Hematopoietic multipotent progenitor cell (in vitro differentiated cells): Measurements from ENCODE around the gene MLEC. TPM values are rescaled to one million over a fixed set of nuclear protein-coding genes. Genes with fewer than 3 reads are reported as not detected.
"Not testable (repeated sequence)": the region's sequence is repeated elsewhere in the genome, so short reads cannot be mapped to it uniquely, and the experiment has no call there.

Experiments used
- DNase-seq, 3 donors: peaks; one replicate each; pipeline ENCODE4 v3.0.0-alpha.2; 2011 to 2015; ENCODE audit warnings: low read depth in 2 of 3, low spot score in 2 of 3
- total RNA-seq: library from RNA; depleted of rRNA; stranded (reverse); fragments of >200 nt; gene quantifications from one replicate; pipeline ENCODE4 v1.2.3, GENCODE V29; 2012

Gene MLEC
- total RNA-seq, 1 donor, result 41.2 TPM

- no peak for DNase-seq
Observed at GRCh38 chr12:120661432-120661831, 25.5 kb upstream of the MLEC start.

DNA sequence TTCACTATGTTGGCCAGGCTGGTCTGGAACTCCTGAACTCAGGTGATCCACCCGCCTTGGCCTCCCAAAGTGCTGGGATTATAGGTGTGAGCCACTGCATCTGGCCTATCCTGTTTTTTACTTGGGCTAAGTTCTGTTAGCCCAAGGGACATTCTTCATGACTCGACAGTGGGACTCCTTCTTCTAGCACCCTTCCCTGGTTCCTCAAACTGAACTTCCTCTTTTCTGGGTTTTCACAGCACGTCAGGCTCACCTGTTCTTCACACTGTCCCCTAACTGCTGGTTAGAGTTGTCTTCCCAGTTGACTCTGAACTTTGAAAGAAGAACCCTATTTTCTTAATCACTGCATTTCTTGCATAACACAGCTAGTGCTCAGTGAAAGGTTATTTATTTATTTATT is 24.1 kb upstream of the MLEC start:
- DNase-seq, result peak in 1 of 3 donors; percentile 45

GRCh38 chr12:120663741-120664140 is 23.2 kb upstream of the MLEC start:
- no peak for DNase-seq

DNA sequence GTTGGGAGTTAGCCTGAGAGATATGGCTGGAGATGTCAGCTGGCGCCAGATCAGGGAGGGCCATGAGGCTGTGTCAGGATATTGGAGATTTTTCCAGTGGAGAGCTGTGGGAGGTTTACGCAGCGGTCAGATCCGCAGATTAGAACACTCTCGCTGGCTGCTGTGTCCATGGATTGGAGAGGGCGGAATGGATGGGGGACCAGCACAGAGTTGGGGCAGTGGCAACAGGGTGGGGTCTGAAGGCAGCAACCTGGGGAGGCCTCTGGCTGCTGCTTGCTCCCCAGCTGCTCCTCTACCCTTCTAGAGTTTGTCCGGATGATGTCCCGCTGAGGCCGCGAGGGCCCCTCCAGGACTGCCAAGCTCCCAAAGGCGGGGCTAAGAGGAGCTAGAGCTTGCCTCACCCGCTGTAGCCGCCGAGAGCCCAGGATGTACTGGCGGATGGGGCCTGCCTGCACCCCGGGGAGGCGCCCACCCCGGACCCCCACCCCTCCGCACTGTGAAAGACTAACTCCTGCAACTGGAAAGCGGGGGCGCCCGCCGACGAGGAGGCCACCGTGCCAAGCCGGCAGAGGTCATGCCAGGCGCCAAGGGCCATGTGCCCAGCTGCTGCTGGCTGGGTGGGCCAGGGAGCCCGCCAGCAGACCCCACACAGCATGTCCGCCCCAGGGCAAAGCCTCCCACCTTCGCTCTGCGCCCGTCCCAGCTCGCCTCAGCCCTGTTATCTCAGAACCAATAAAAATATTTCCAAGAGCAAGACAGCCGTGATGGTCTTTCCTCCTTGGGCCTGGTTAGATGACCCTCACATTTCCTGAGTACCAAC is 20.2 kb upstream of the MLEC start:
- no peak for DNase-seq

GRCh38 chr12:120668091-120668867 is 18.7 kb upstream of the MLEC start:
- DNase-seq, result no peak

GRCh38 chr12:120668868-120669840 is 17.8 kb upstream of the MLEC start:
- DNase-seq, result no peak

- DNase-seq, result not testable (repeated sequence)
Observed at GRCh38 chr12:120670237-120670636, 16.7 kb upstream of the MLEC start.

- no peak for DNase-seq
Observed at GRCh38 chr12:120670667-120671066, 16.3 kb upstream of the MLEC start.

- no peak for DNase-seq
Observed at GRCh38 chr12:120674097-120674636, 12.8 kb upstream of the MLEC start.

GRCh38 chr12:120677765-120678473 is 9.0 kb upstream of the MLEC start:
- peak in 1 of 3 donors; percentile 21 for DNase-seq

DNA sequence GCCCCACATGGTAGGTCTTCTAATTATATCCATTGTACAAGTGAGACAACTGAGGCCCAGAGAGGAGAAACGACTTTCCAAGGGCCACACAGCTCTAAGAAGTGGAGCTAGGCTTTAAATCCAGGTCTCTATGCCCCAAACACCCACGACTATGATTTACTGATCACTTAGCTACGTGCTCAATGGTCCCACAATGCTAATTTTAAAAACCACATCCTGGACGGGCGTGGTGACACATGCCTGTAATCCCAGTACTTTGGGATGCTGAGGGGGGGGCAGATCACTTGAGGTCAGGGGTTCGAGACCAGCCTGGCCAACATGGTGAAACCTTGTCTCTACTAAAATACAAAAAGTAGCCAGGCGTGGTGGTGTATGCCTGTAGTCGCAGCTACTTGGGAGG is 8.4 kb upstream of the MLEC start:
- no peak for DNase-seq

GRCh38 chr12:120680165-120680738 is 6.7 kb upstream of the MLEC start:
- DNase-seq, result no peak

- DNase-seq, result no peak
Observed at GRCh38 chr12:120684523-120684932, 2.4 kb upstream of the MLEC start.

DNA sequence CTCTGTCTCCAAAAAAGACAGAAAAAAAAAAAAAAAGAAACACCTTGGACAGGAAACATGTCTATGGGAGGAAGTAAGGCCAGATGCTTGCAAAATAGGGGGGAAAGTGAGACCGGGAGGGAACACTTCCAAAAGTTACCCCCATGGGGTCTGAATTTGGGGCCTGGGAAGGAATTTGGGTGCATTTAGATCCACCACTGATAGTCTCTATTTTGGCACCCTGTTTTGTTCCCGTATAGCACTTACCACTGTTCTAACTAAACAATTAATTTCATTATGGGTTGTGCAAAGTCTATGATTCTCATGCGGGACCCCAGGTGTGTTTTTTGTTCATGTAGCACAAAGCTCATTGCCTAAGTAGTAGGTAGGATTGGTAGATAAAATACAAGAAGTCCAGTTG is 1.4 kb upstream of the MLEC start:
- no peak for DNase-seq

- peak; percentile 95 to 99 (median 98) for DNase-seq
Observed at GRCh38 chr12:120686151-120686689, 729 bp upstream of the MLEC start.

DNA sequence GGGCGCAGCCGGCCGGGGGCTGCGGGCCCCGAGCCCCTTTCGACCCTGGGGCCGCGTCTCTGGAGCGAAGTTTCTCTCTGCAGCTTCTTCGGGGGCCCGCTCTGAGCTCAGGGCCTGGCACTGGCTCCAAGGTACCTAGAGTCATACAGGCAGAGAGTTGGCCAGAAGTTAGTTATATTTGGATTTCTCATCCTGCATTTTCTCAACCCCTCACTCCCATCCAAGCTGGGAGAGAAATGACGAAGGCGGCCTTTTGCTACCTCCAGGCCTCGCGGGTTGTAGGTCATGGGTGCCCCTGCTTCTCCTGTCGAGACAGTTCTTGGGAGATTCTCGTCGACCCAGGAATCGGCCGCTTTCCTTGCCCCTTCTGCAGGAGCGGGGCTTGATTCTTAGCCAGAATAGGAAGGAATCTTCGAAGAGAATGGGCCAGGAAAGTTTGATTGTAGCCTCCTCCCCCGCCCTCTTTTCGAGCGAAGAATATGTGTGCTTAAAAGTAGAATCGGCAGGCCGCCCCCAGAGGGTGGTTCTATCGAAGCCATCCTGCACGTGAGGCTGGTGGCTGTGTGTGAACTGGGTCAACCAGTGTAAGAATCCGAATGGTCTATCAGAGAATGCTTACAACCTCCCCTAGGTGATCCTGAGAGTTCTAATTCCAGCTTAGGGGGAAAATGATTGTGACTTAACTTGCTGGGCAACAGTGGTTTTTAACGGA is 785 bp downstream of the MLEC start:
- peak in 1 of 3 donors; percentile 23 for DNase-seq

GRCh38 chr12:120688527-120689071 is 1.6 kb downstream of the MLEC start:
- peak in 2 of 3 donors; percentile 35 to 62 for DNase-seq

DNA sequence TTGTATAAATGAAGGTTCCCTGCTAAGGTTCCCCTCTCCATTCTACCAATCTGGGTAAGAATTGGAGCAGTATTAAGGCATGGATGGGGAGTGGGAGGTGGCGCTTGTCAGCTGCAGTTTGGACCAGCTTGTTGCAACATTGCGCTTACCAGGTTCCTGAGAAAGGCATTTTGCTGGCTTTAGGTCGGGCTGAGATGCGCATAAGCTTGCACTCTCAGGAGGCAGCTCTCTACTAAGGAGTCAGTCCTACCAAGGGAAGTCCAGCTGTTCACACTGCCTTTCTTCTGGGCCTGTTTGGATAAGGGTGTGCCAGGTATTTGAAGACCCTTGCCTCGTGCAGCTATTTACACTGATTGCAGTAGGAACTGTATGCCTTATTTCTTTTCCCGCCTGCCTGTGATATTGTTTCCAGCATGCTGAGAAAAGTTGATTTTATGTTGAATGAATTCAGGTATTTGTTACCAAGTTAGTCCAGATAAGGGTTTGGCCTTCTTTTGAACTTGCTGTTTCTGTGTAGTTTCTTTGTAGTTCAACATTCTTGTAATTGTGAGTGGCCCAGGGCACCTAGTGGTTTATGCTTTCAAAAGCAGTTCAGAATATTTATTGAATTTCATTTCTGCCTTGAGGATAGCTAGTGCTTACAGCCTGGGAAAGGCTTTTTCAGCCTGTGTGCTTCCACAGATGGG is 2.6 kb downstream of the MLEC start:
- DNase-seq, result no peak
